Vagina (tissue), 2 donors: ENCODE measurements around the gene LIPE. TPM values are rescaled to one million over a fixed set of nuclear protein-coding genes. Genes with fewer than 3 reads are reported as not detected.

Source experiments
- DNase-seq, 2 donors: peaks; one replicate each; pipeline ENCODE4 v3.0.0-alpha.2; 2017; ENCODE audit errors: extremely low spot score in 2 of 2
- H3K27ac ChIP-seq: fragments of 200-600 bp; sonication (generic); one replicate; pipeline ENCODE4 v1.5.1; 2019
- H3K27me3 ChIP-seq: fragments of 200-600 bp; sonication (generic); one replicate; pipeline ENCODE4 v1.5.1; 2019
- H3K36me3 ChIP-seq, 2 donors: fragments of 200-600 bp; sonication (generic); one replicate each; pipeline ENCODE4 v1.5.1; 2017 to 2019
- H3K4me1 ChIP-seq: fragments of 200-600 bp; sonication (generic); one replicate; pipeline ENCODE4 v1.5.1; 2019
- H3K4me3 ChIP-seq, 2 donors: fragments of 200-600 bp; sonication (generic); 1 replicate in 1 of 2; 2 replicates in 1 of 2; pipeline ENCODE4 v1.5.1; 2016 to 2019
- H3K9me3 ChIP-seq: fragments of 200-600 bp; sonication (generic); one replicate; pipeline ENCODE4 v1.5.1; 2019
- CTCF ChIP-seq, 3 experiments: fragments of 450-650 bp in 2 of 3; fragments of 200-600 bp in 1 of 3; sonication (generic) in 1 of 3; IDR thresholded peaks; one replicate each; pipeline ENCODE4 v1.5.1; 2017 to 2019; ENCODE audit warnings: antibody characterized with exemption in 3 of 3, mild to moderate bottlenecking in 2 of 3, moderate library complexity in 2 of 3
- POLR2A ChIP-seq, 2 donors: fragments of 450-650 bp; IDR thresholded peaks; one replicate each; pipeline ENCODE4 v1.6.1; 2017; ENCODE audit warnings: antibody characterized with exemption in 2 of 2, mild to moderate bottlenecking in 2 of 2, moderate library complexity in 2 of 2
- POLR2AphosphoS5 ChIP-seq, 2 donors: sonication (generic); formaldehyde crosslinking; IDR thresholded peaks; one replicate each; pipeline ENCODE4 v1.9.0; 2017; ENCODE audit warnings: antibody characterized with exemption in 2 of 2, mild to moderate bottlenecking in 2 of 2, low read depth in 1 of 2; ENCODE audit not compliant: insufficient read depth in 1 of 2
- intact Hi-C: fragments of 100-400 bp; cut with DNase I; formaldehyde crosslinking; loops from one replicate; pipeline ENCODE4 v1.15.1; 2023
- small RNA-seq: library from RNA; depleted of rRNA; stranded (forward); fragments of <200 nt; gene quantifications from one replicate; pipeline ENCODE3, GENCODE V24; 2016
- total RNA-seq: library from RNA; depleted of rRNA; stranded (reverse); fragments of >200 nt; gene quantifications from one replicate; pipeline ENCODE4 v1.2.3, GENCODE V29; 2016

LIPE gene
- total RNA-seq, 1 donor from 2014 or later: 102 TPM

DNA sequence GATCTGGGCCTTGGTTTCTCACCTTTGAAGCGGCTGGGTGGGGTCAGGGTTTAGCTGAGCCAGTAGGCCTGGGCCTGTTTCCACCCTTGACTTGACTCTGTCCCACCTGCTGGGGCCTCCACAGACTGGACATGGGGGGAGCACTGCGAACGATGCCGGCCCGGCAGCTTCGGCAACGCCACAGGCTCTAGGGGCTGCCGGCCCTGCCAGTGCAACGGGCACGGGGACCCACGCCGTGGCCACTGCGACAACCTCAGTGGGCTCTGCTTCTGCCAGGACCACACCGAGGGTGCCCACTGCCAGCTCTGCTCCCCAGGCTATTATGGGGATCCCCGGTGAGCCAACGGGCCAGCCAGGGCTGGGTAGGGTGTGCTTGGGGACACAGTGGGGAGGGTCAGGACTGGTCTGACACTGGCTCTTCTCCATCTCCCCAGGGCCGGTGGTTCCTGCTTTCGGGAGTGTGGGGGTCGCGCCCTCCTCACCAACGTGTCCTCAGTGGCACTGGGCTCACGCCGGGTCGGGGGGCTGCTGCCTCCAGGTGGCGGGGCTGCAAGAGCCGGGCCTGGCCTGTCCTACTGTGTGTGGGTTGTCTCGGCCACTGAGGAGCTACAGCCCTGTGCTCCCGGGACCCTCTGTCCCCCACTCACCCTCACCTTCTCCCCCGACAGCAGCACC is 73.7 kb downstream of the LIPE start:
- H3K4me1 ChIP-seq: no peaks in the 10 kb centered on the region
- peaks cover 0 to 22% of the 10 kb centered on the region in 2 donors for H3K36me3 ChIP-seq
- no peak overlapping the region for H3K4me3 ChIP-seq
- no peaks in the 10 kb centered on the region for H3K9me3 ChIP-seq
- intact Hi-C loops: no loop called here
- H3K27ac ChIP-seq: no peak overlapping the region
- no peak for DNase-seq
- TF ChIP-seq CTCF (IDR thresholded peaks at IDR 0.05): no peak
- no peak for TF ChIP-seq POLR2AphosphoS5 (IDR thresholded peaks at IDR 0.05; ENCODE audit: insufficient read depth in 1 of 2, low read depth in 1 of 2)
- no peak for TF ChIP-seq POLR2A (IDR thresholded peaks at IDR 0.05)
- no peaks in the 10 kb centered on the region for H3K27me3 ChIP-seq

DNA sequence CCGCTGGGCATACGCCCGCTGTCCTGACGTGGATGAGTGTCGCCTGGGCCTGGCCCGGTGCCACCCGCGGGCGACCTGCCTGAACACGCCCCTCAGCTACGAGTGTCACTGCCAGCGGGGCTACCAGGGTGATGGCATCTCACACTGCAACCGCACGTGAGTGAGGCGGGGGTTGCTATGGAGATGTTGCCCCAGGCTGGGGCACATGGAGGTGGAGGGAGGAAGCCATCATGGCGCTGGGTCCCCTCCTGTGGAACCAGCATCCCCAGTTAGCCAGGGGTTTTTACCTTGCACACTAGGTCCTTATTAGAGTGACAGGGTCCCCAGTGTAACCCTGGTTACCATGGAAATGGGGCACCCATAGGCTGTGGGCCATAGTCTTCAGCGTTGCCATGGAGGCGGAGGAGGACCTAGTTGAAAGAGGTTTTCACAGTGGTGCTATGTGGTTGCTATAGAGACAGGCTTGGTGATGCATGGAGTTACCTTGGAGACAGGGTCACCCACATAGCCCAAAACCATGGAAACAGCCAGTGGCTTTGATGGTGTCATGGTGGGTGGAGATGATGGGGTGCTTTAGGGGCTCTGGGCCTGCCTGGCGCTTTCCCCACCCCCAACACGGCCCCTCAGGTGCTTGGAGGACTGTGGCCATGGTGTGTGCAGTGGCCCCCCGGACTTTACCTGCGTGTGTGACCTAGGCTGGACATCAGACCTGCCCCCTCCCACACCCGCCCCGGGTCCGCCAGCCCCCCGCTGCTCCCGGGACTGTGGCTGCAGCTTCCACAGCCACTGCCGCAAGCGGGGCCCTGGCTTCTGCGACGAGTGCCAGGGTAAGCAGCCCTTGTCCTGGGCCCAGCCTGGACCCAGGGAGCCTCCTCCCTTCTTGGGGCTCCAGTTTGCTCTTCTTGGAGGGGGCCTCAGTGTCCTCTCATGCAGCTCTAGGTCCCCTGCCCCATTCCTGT is 74.6 kb downstream of the LIPE start:
- peaks cover 0 to 22% of the 10 kb centered on the region in 2 donors for H3K36me3 ChIP-seq
- intact Hi-C loops: no loop called here
- TF ChIP-seq CTCF (IDR thresholded peaks at IDR 0.05): no peak
- no peak for TF ChIP-seq POLR2A (IDR thresholded peaks at IDR 0.05)
- TF ChIP-seq POLR2AphosphoS5 (IDR thresholded peaks at IDR 0.05; ENCODE audit: insufficient read depth in 1 of 2, low read depth in 1 of 2): no peak

More for the DNA sequence above, 74.6 kb downstream of the LIPE start:
- H3K27me3 ChIP-seq: no peaks in the 10 kb centered on the region
- H3K4me1 ChIP-seq: no peaks in the 10 kb centered on the region
- no peak for DNase-seq
- H3K4me3 ChIP-seq: no peak overlapping the region
- no peaks in the 10 kb centered on the region for H3K9me3 ChIP-seq
- H3K27ac ChIP-seq: no peak overlapping the region

Small RNAs within 50 kb of the gene (small RNA-seq; reads per million reads assigned to genes)
- not detected for gene RNU4-60P

Other genes starting within 250 kb of the LIPE start
- 25.3 TPM for gene DEDD2, start 209.7 kb downstream of the LIPE start, total RNA-seq
- 6.1 TPM for gene ZNF526, start 207.1 kb downstream of the LIPE start, total RNA-seq
- 21.1 TPM for gene GSK3A, start 184.8 kb downstream of the LIPE start, total RNA-seq
- 44.7 TPM for gene ERF, start 172.3 kb downstream of the LIPE start, total RNA-seq
- 36.1 TPM for gene CIC, start 158.1 kb downstream of the LIPE start, total RNA-seq
- gene PRR19, start 125.3 kb downstream of the LIPE start, total RNA-seq: not detected
- 21.9 TPM for gene PAFAH1B3, start 124.8 kb downstream of the LIPE start, total RNA-seq
- not detected for gene TMEM145, start 114.1 kb downstream of the LIPE start, total RNA-seq
- gene MEGF8, start 101.8 kb downstream of the LIPE start, total RNA-seq: 13.5 TPM
- gene CNFN, start 37.1 kb downstream of the LIPE start, total RNA-seq: 106 TPM
- 2.9 TPM for gene CXCL17, start 15.6 kb upstream of the LIPE start, total RNA-seq
- gene CEACAM1, start 101.1 kb upstream of the LIPE start, total RNA-seq: 24.3 TPM
- gene CEACAM8, start 167.5 kb upstream of the LIPE start, total RNA-seq: not detected